IPS-NIHi7 (cell line): ENCODE measurements around the gene DENND6B.

Experiments used
- DNase-seq: peaks from one replicate; pipeline ENCODE4 v3.0.0; 2012; ENCODE audit warnings: mixed read lengths; ENCODE audit errors: extremely low spot score

Gene DENND6B

GRCh38 chr22:50303848-50304527 is 22.8 kb downstream of the DENND6B start:
- peak; percentile 68 for DNase-seq

GRCh38 chr22:50303515-50303847 is 23.3 kb downstream of the DENND6B start:
- DNase-seq = no peak

DNA sequence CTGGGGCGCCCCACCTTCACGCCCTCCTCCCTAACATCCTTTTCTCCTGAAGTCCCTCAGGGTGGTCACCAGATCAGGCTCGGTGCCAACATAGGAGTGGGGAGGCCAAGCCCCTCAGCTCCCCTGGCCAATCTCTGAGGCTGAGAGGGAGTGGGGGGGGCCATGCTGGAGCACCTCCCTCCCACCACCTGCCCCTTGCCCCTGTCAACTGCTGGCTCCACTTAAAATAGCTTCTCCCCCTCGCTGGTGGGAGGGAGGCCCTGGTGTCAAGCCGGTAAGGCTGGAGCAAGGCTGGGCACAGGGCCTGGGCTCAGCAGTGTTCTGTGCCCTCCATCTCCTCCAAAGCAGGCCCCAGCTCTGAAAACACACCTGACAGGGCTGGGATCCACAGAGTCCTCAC is 24.2 kb downstream of the DENND6B start:
- no peak for DNase-seq

GRCh38 chr22:50302041-50302541 is 24.7 kb downstream of the DENND6B start:
- no peak for DNase-seq

GRCh38 chr22:50301581-50301991 is 25.2 kb downstream of the DENND6B start:
- DNase-seq = no peak

GRCh38 chr22:50300620-50301257 is 26.1 kb downstream of the DENND6B start:
- DNase-seq = no peak

DNA sequence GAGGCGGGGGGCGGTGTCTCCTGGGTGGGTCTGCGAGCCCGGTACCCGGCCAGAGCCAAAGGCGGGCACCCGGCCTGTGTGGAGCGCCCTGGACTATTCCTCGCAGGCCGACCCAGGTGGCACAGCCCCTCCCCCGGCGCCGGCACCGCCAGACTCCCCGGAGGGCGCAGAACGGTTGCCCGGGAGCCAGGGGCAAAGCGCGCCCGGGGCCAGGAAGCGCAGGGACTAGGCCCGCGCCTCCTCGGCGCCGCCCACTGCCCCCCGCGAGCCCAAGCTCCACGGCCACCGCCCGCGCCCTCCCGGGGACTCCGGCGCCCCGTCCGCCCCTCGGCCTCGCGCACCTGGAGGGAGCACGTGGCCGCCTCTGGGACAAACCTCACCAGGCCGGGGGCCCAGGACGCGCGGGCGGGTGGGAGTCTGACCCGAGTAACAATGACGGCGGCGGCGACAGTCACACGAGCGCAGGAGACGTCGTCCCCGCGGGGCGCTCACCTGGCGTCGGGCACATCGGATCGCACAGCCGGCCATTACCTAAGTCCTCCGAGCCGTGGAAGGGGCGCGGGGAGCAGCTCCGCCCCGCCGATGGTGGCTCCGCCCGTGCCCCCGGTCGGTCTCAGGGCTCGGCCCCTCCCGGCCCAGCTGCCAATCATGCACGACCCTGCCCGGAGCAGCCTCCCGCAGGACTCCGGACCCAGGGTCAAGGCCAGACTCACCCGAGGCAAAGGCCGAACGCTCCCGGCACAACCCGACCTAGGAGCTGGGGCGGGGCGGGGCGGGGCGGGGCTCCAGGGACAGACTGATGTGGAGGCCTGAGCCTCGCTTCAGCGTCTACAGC is 26.8 kb downstream of the DENND6B start:
- DNase-seq = peak; percentile 87

GRCh38 chr22:50298937-50299784 is 27.7 kb downstream of the DENND6B start:
- no peak for DNase-seq

DNA sequence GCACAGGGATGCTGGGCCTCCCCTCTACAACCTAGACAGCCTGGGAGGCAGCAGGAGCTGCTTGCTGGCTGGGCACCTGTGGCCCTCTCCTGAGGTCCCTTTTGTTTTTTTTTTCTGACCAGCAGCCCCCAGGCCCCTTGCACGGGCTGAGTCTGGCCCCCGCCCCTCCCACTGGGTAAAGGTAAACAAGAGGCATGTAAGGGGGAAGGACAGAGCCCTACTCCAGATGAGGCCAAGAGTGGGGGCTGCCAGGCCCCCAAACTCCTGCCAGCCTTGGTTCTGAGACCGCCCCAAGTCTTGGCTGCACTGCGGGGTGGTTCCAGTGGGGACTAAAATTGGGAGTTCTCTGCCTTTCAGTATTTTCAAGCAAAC is 28.6 kb downstream of the DENND6B start:
- no peak for DNase-seq

- DNase-seq = no peak
Observed at GRCh38 chr22:50297510-50298265, 29.1 kb downstream of the DENND6B start.

GRCh38 chr22:50296658-50297490 is 29.9 kb downstream of the DENND6B start:
- no peak for DNase-seq

- no peak for DNase-seq
Observed at GRCh38 chr22:50294319-50294656, 32.5 kb downstream of the DENND6B start.

DNA sequence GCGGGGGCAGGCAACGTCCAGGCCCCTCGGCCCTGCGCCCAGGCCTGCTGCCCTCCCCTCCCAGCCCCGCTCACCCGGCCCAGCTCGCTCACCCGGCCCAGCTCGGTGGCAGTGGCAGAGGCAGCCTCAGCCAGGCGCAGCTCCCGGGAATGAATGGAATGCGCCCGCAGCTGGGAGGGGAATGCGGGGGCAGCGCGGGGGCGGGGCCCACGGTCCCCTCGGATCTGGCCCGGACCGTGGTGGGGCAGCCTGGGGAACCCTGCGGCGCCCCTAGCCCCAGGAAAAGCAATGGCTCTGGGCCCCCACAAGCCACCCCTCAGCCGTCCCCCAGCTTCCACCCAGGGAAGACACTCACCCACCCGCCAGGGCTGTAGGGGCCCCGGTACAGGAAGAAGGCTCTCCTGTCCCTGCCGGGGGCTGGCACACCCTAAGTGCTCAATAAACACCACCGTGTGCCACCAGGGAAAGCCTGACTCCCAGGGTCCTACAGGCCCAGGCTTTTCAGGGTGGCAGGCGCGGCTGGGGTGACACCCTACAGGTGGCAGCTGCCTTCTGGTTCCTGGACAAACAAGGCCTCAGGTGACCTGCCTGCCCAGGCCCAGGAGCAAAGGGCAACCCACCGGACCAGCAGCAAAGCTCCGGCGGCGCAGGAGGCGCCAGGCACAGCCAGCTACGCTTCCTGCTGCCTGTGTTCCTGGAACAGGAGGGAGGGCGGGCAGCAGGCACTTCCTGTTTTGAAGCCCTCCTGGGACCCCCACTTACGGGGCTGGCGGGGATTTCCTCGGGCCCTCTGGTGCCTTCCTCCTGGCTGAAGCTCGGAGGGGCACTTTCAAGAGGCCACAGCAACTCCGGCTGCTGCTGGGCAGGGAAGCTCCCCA is 33.1 kb downstream of the DENND6B start:
- peak; percentile 93 for DNase-seq

- DNase-seq = no peak
Observed at GRCh38 chr22:50292643-50293440, 34.0 kb downstream of the DENND6B start.

DNA sequence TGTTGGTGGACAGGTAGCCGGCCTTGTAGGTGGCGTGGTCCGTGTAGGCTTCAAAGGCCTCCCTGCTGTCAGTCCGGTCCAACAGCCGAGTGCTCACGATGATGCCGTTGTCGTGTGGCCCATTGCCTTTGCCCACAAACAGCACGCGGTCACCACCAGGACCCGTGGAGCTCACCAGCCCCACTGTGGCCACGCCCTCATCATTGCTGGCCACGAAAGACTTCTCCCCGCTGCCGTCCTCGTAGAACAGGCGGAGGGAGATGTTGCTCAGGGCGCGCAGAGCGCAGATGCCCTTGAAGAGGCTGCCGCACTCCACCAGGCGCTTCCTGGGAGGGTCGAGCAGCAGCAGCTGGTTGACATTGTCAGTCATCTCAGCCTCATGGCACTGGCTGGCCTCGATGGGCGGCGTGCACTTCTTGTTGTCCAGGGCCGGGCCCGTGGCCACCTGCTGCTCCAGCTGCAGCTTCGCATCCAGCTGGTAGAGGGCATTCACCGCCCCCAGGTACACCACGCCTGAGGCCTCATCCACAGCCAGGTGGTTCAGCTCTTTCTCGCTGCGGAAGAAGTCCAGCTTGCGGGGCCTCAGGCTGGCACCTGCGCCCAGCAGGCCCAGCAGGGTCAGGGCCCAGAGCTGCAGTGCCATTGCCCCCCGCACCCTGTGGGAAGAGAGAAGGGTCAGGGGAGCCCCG is 36.7 kb downstream of the DENND6B start:
- DNase-seq = no peak

GRCh38 chr22:50289151-50289941 is 37.5 kb downstream of the DENND6B start:
- no peak for DNase-seq

DNA sequence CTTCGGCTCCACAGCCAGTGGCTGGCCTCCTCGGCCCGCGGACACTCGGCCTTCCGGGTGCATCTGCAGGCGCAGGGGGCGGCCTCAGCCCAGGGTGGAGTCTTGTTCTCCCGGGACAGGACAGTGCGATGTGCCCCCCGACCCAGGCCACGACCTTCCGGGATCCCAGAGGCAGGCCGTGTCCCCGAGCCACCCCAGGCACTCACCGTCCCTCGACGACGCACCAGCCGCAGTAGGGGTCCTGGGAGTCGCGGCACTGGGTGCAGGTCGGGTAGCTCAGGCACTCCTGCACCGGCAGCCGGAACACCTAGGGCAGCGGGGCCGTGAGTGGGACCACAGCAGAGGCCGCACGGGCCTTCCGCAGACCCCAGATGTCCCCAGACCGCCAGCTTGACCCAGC is 39.1 kb downstream of the DENND6B start:
- no peak for DNase-seq
